Ovary (tissue), 9 donors: ENCODE measurements around the gene THAP10. TPM values are rescaled to one million over a fixed set of nuclear protein-coding genes. Genes with fewer than 3 reads are reported as not detected.

Experiments used
- DNase-seq, 5 donors: peaks; one replicate each; pipeline ENCODE4 v3.0.0-alpha.2; 2019 to 2020
- H3K27ac ChIP-seq, 2 donors: fragments of 200-600 bp; one replicate each; pipeline versions ENCODE4 v1.5.1 to v1.8.0; 2019 to 2022
- H3K27me3 ChIP-seq: fragments of 200-600 bp; one replicate; pipeline ENCODE4 v1.8.0; 2022
- H3K36me3 ChIP-seq: fragments of 200-600 bp; sonication (generic); one replicate; pipeline ENCODE4 v1.5.1; 2019
- H3K4me1 ChIP-seq: one replicate; pipeline ENCODE4 v1.8.1; 2013; ENCODE audit warnings: mild to moderate bottlenecking, moderate library complexity; ENCODE audit not compliant: insufficient read depth
- H3K4me3 ChIP-seq: fragments of 200-600 bp; sonication (generic); one replicate; pipeline ENCODE4 v1.5.1; 2017
- H3K9me3 ChIP-seq, 2 donors: fragments of 200-600 bp in 1 of 2; sonication (generic) in 1 of 2; one replicate each; pipeline versions ENCODE4 v1.5.1 to v1.8.1; 2013 to 2019; ENCODE audit warnings: mild to moderate bottlenecking in 1 of 2, moderate library complexity in 1 of 2
- EP300 ChIP-seq: sonication (generic); formaldehyde crosslinking; IDR thresholded peaks from one replicate; pipeline ENCODE4 v1.6.1; 2017; ENCODE audit warnings: antibody characterized with exemption
- POLR2A ChIP-seq: fragments of 450-650 bp; IDR thresholded peaks from one replicate; pipeline ENCODE4 v1.6.1; 2017; ENCODE audit warnings: antibody characterized with exemption, mild to moderate bottlenecking, moderate library complexity
- WGBS, 3 donors: extraction: QIAGEN DNeasy Blood & Tissue Kit in 1 of 3; methylation state at CpG; one replicate each; pipeline versions ENCODE4 v1.1.5 to v1.1.7; 2013 to 2017; 5-methylcytosine and 5-hydroxymethylcytosine counted together
- intact Hi-C, 4 donors: fragments of 100-400 bp; cut with DNase I; formaldehyde crosslinking; loops; one replicate each; pipeline versions ENCODE4 v1.11.0 to v1.15.1; 2022 to 2023
- polyA plus RNA-seq, 2 donors: library from polyadenylated mRNA; stranded (reverse); fragments of 200-250 nt in 1 of 2; fragments of 350-450 nt in 1 of 2; fragmentation: Illumina TruSeq in 1 of 2; extraction: RNeasy Lipid Tissue Mini Kit (QIAGEN cat#74804) in 1 of 2; gene quantifications; one replicate each; pipeline ENCODE4 v1.2.3, GENCODE V29; 2013 to 2014
- total RNA-seq, 7 donors: library from RNA; depleted of rRNA in 2 of 7; stranded (reverse); fragments of >200 nt in 2 of 7; fragmentation: NEBNext Ultra II Directional in 3 of 7; extraction: Animal tissue kit (Norgen Biotek cat#: 25700) in 3 of 7; gene quantifications; one replicate each; pipeline versions ENCODE4 v1.1.0 to v1.2.4, GENCODE V29; 2016 to 2023
- TF ChIP-seq, protein P1 (sequence below), 3 donors: fragments of 450-650 bp in 2 of 3; fragments of 200-600 bp in 1 of 3; IDR thresholded peaks; one replicate each; pipeline versions ENCODE4 v1.5.1 to v1.8.0; 2016 to 2022; ENCODE audit warnings: antibody characterized with exemption in 3 of 3, mild to moderate bottlenecking in 1 of 3
- donor health status: DM: no; HTN: no; CAD: no; lungs with moderate emphysema.
- donor health status: DM: no; HTN: no; CAD: no.
- donor health status: Bipolar disorder and iron deficiency.
- donor health status: DM: yes; HTN: yes; CAD: no.
- donor health status: DM: no; HTN: no; CAD: no.
- donor health status: DM: yes; HTN: yes; CAD: no.

THAP10 gene
- total and polyA plus RNA-seq, 9 donors, result 2.6 to 5.0 (median 3.7) TPM

DNA sequence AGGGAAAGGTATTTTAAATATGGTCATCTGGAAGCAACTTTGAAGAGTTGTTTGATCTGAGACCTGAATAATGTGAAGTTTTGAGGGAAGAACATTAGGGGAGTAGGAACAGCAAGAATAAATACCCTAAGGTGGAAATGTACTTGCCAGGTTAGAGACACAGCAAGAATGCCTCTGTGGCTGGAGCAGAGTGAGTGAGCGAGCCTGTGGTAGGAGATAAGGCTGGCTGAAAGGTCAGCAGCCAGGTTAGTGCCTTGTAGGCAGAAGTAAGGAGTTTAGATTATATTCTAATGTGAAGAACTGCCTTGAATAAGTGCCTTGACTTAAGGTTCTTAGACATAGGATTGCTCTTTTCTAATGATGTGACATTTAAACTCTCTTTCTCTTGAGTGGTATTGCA, 18.7 kb upstream of the THAP10 start:
- Histone ChIP-seq H3K4me3 (no peak overlapping the region), H3K27ac (no peak overlapping the region), H3K4me1 (no peaks in the 10 kb centered on the region), H3K27me3 (no peaks in the 10 kb centered on the region), H3K9me3 (no peaks in the 10 kb centered on the region), H3K36me3 (no peaks in the 10 kb centered on the region)
- TF ChIP-seq, protein P1, sequence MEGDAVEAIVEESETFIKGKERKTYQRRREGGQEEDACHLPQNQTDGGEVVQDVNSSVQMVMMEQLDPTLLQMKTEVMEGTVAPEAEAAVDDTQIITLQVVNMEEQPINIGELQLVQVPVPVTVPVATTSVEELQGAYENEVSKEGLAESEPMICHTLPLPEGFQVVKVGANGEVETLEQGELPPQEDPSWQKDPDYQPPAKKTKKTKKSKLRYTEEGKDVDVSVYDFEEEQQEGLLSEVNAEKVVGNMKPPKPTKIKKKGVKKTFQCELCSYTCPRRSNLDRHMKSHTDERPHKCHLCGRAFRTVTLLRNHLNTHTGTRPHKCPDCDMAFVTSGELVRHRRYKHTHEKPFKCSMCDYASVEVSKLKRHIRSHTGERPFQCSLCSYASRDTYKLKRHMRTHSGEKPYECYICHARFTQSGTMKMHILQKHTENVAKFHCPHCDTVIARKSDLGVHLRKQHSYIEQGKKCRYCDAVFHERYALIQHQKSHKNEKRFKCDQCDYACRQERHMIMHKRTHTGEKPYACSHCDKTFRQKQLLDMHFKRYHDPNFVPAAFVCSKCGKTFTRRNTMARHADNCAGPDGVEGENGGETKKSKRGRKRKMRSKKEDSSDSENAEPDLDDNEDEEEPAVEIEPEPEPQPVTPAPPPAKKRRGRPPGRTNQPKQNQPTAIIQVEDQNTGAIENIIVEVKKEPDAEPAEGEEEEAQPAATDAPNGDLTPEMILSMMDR (IDR thresholded peaks at IDR 0.05), result no peak
- no peak for TF ChIP-seq POLR2A
- TF ChIP-seq EP300, result no peak
- intact Hi-C loops, result no loop called here
- no peak for DNase-seq
- 84 to 100% (median 89%) methylated on average over 1 of the region's 1 CpG for WGBS, 3 donors

DNA sequence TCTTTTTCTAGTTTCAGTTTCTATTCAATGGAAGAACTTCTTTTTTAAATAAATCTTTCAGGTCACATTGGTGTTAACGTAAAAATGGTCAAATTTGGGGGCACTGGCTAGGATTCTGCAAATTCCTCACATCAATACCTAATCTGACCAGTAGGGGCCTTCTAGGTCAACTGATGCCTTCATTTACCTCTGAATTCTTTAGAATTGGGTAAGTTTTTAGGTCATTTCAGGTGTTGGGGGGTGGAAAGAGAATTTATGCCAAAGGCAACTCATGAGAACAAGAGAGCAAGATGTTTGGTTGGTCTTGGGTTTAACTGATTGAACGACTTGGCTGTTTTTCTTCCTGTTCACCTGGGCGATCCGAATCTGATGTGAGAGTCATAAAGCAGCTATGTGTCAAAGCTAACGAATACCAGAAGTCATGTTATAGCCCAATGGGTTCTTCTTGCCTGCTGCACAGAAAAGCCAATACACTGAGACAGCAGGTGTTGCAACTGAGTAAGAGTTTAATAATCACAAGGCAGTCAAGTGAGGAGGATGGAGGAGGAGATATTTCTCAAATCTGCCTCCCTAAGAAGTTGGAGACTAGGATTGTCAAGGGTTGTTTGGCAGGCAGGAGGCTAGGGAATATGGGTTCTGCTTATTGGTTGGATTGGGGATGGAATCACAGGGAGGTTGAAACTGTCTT, 15.7 kb upstream of the THAP10 start:
- H3K4me1 ChIP-seq, result no peaks in the 10 kb centered on the region
- no peaks in the 10 kb centered on the region for H3K36me3 ChIP-seq
- intact Hi-C loops, result no loop called here
- H3K4me3 ChIP-seq, result no peak overlapping the region
- H3K9me3 ChIP-seq, result no peaks in the 10 kb centered on the region
- DNase-seq, result no peak
- 95 to 98% (median 97%) methylated on average over 5 of the region's 5 CpGs for WGBS, 3 donors
- H3K27ac ChIP-seq, result no peak overlapping the region
- TF ChIP-seq, protein P1 (IDR thresholded peaks at IDR 0.05), result no peak
- no peak for TF ChIP-seq POLR2A
- TF ChIP-seq EP300, result no peak
- no peaks in the 10 kb centered on the region for H3K27me3 ChIP-seq

DNA sequence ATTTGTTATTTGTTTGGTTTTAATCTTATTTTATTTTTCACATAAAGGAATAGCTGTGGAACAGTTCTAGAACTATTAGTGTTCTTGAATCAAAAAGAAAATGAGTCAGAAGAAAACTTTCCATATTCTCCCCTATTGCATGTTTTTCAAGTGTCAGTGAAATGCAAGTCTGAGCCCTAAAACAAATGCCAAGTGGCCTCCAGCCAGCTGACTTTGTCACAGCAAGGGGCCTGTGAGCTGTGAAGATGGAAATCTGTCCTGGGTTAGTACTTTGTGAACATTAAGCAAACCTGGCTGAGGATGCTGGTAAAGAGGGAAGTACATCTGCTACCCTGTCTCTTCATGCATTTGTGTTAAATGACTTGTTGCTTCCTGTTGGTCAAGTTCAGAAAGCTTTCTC, 14.6 kb upstream of the THAP10 start:
- Histone ChIP-seq H3K4me1 (no peaks in the 10 kb centered on the region), H3K36me3 (no peaks in the 10 kb centered on the region), H3K27ac (no peak overlapping the region), H3K27me3 (no peaks in the 10 kb centered on the region), H3K9me3 (no peaks in the 10 kb centered on the region), H3K4me3 (no peak overlapping the region)
- intact Hi-C loops, result no loop called here
- no peak for DNase-seq
- no peak for TF ChIP-seq POLR2A
- TF ChIP-seq EP300, result no peak
- TF ChIP-seq, protein P1 (IDR thresholded peaks at IDR 0.05), result no peak

DNA sequence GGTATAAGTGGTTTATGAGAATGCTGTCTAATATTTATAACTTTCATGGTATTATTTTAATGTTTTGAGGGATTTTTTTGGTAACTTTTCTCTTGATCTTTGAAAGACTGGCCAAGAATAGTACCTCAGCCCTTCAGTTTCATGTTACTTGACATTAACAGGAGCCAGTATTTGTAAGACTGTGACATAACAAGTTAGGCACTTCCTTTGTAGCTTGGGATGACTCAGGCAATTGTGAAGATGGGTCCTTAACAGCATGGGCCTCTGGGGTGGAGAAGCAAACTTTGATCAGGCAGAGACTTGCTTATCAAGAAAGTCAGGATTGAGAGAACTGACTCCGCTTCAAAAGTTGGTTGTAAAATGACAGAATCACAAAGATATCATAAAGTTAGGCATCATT, 9.9 kb upstream of the THAP10 start:
- no peak overlapping the region for H3K27ac ChIP-seq
- 95 to 100% (median 97%) methylated on average over 1 of the region's 1 CpG for WGBS, 3 donors
- H3K36me3 ChIP-seq, result no peaks in the 10 kb centered on the region
- no peaks in the 10 kb centered on the region for H3K4me1 ChIP-seq
- H3K27me3 ChIP-seq, result no peaks in the 10 kb centered on the region
- H3K4me3 ChIP-seq, result no peak overlapping the region
- intact Hi-C loops, result no loop called here
- DNase-seq, result no peak
- no peaks in the 10 kb centered on the region for H3K9me3 ChIP-seq
- no peak for TF ChIP-seq EP300
- TF ChIP-seq, protein P1 (IDR thresholded peaks at IDR 0.05), result no peak
- no peak for TF ChIP-seq POLR2A
